GM12878 (cell line): Measurements from ENCODE around the gene PDE11A. TPM values are rescaled to one million over a fixed set of nuclear protein-coding genes. Genes with fewer than 3 reads are reported as not detected.

Experiments used
- ATAC-seq: fragments of 200-7000 bp; cut with Tn5 transposase; 3 replicates; pipeline ENCODE4 v1.9.1; 2020; ENCODE audit warnings: mild to moderate bottlenecking, moderate library complexity
- BruUV-seq: library from RNA; stranded (reverse); fragments of 400-500 nt; replicated peaks from 2 replicates; lab custom pipeline; 2021; lab: Mats Ljungman, UMichigan
- CTCF ChIA-PET: fragments of 300-600 bp; sonication (Branson Sonifier 250); formaldehyde crosslinking; extraction: SDS; loops from one replicate; lab custom pipeline; 2021; ENCODE audit warnings: inconsistent platforms; lab: Yijun Ruan, JAX
- POLR2A ChIA-PET: fragments of 350-600 bp; formaldehyde crosslinking; extraction: SDS; loops from one replicate; lab custom pipeline; 2021; ENCODE audit warnings: inconsistent platforms; lab: Charles Lee
- RAD21 ChIA-PET: fragments of 300-600 bp; sonication (Branson Sonifier 250); formaldehyde crosslinking; loops from one replicate; lab custom pipeline; 2023; ENCODE audit warnings: antibody characterized with exemption; ENCODE audit not compliant: unreplicated experiment; lab: Charles Lee
- SMC1A ChIA-PET: fragments of 300-600 bp; sonication (Branson Sonifier 250); formaldehyde crosslinking; loops from one replicate; lab custom pipeline; 2023; ENCODE audit not compliant: unreplicated experiment, uncharacterized antibody; lab: Charles Lee
- DNase-seq: peaks from one replicate; pipeline ENCODE4 v3.0.0-alpha.2; 2011; ENCODE audit warnings: low read depth, low spot score
- FAIRE-seq: peaks from 3 replicates; lab custom pipeline; 2011; peaks lifted over from hg19 to GRCh38; lab: Jason Lieb, UNC
- H2AFZ ChIP-seq: 2 replicates; pipeline ENCODE4 v1.6.0; 2011; ENCODE audit warnings: low read depth, low read length, control low read depth; ENCODE audit not compliant: control insufficient read depth
- H3K27ac ChIP-seq: 2 replicates; pipeline ENCODE4 v1.5.1; 2011; ENCODE audit warnings: control low read depth; ENCODE audit not compliant: control insufficient read depth, insufficient read depth
- H3K27me3 ChIP-seq, 2 experiments: replicated peaks in 1 of 2; 2 replicates each; pipeline versions ENCODE4 v1.6.0 to v1.6.1; 2011; ENCODE audit warnings: low read length in 1 of 2; ENCODE audit not compliant: control insufficient read depth in 2 of 2, insufficient read depth in 2 of 2
- H3K36me3 ChIP-seq, 2 experiments: 2 replicates each; pipeline ENCODE4 v1.5.1; 2011; ENCODE audit warnings: low read length in 1 of 2; ENCODE audit not compliant: control insufficient read depth in 2 of 2, insufficient read depth in 2 of 2
- H3K4me1 ChIP-seq: 2 replicates; pipeline ENCODE4 v1.6.1; 2011; ENCODE audit warnings: mild to moderate bottlenecking, low read length, moderate library complexity, mixed read lengths; ENCODE audit not compliant: control insufficient read depth, insufficient read depth
- H3K4me2 ChIP-seq: 2 replicates; pipeline ENCODE4 v1.6.0; 2011; ENCODE audit warnings: control low read depth; ENCODE audit not compliant: control insufficient read depth, insufficient read depth
- H3K4me3 ChIP-seq: fragments of 200-600 bp; sonication (generic); 2 replicates; pipeline ENCODE4 v1.5.1; 2016
- H3K79me2 ChIP-seq: 2 replicates; pipeline ENCODE4 v1.6.0; 2011; ENCODE audit warnings: low read length; ENCODE audit not compliant: control insufficient read depth, insufficient read depth
- H3K9ac ChIP-seq: 2 replicates; pipeline ENCODE4 v1.8.0; 2011; ENCODE audit warnings: low read length, control low read depth, mixed read lengths; ENCODE audit not compliant: control insufficient read depth, insufficient read depth
- H3K9me3 ChIP-seq: replicated peaks from 3 replicates; pipeline ENCODE4 v1.5.1; 2011; ENCODE audit warnings: mild to moderate bottlenecking, low read length; ENCODE audit not compliant: control insufficient read depth, insufficient read depth
- H4K20me1 ChIP-seq: 2 replicates; pipeline ENCODE4 v1.6.0; 2011; ENCODE audit not compliant: control insufficient read depth, insufficient read depth
- BHLHE40 ChIP-seq, 2 experiments: fragments of 450-650 bp in 1 of 2; IDR thresholded peaks; 2 replicates each; pipeline ENCODE4 v1.6.1; 2011 to 2017; ENCODE audit warnings: low read depth in 2 of 2, borderline replicate concordance in 1 of 2, improper control_type of control experiment in 1 of 2, low read length in 1 of 2, mild to moderate bottlenecking in 1 of 2
- CREM ChIP-seq: IDR thresholded peaks from 2 replicates; pipeline ENCODE4 v1.6.1; 2014; ENCODE audit warnings: antibody characterized with exemption, low read depth
- EED ChIP-seq: sonication (generic); IDR thresholded peaks from 2 replicates; pipeline ENCODE4 v1.6.1; 2016; ENCODE audit warnings: antibody characterized with exemption, low read depth
- GABPA ChIP-seq: IDR thresholded peaks from 2 replicates; pipeline ENCODE4 v1.6.1; 2014; ENCODE audit warnings: antibody characterized with exemption, low read depth, mild to moderate bottlenecking, inconsistent platforms
- RAD21 ChIP-seq: IDR thresholded peaks from 2 replicates; pipeline ENCODE4 v1.6.1; 2011; ENCODE audit warnings: mild to moderate bottlenecking, low read depth, low read length, moderate library complexity; ENCODE audit not compliant: insufficient read depth
- SP1 ChIP-seq: IDR thresholded peaks from one replicate; pipeline ENCODE4 v1.6.1; 2011; ENCODE audit warnings: low read depth, low read length
- ZNF207 ChIP-seq: fragments of 450-650 bp; IDR thresholded peaks from 2 replicates; pipeline ENCODE4 v1.6.1; 2014; ENCODE audit warnings: antibody characterized with exemption, mild to moderate bottlenecking, borderline replicate concordance
- ZNF217 ChIP-seq: fragments of 450-650 bp; IDR thresholded peaks from 2 replicates; pipeline ENCODE4 v1.6.1; 2017; ENCODE audit warnings: antibody characterized with exemption, mild to moderate bottlenecking
- WGBS: methylation state at CpG from one replicate; pipeline ENCODE4 v1.1.6; 2016; ENCODE audit warnings: low lambda C conversion rate; ENCODE audit not compliant: insufficient replicate concordance, insufficient coverage; ENCODE audit errors: missing lambda C conversion rate; 5-methylcytosine and 5-hydroxymethylcytosine counted together
- in situ Hi-C: fragments of 300-500 bp; cut with MboI; formaldehyde crosslinking; loops from 9 replicates; pipeline ENCODE4 v1.14.3; 2018; ENCODE audit warnings: mixed read lengths
- intact Hi-C: fragments of 100-400 bp; cut with micrococcal nuclease; formaldehyde crosslinking; loops from one replicate; pipeline ENCODE4 v1.14.2; 2022; ENCODE audit not compliant: unreplicated experiment
- polyA plus RNA-seq, 11 experiments: library from polyadenylated mRNA; depleted of rRNA in 4 of 11; unstranded in 6 of 11; stranded (reverse) in 5 of 11; fragments of >200 nt; fragmentation: Nextera tagmentation in 4 of 11; fragmentation: Illumina TruSeq in 1 of 11; extraction: Ambion mirVana in 4 of 11; extraction: Trizol in 1 of 11; gene quantifications; 1 replicate in 1 of 11; 2 replicates in 10 of 11; pipeline versions ENCODE4 v1.2.1 to v1.2.3, GENCODE V29; 2011 to 2016; ENCODE audit warnings: inconsistent platforms in 2 of 11, missing spikeins in 2 of 11, low read depth in 1 of 11
- total RNA-seq, 4 experiments: library from RNA; depleted of rRNA in 3 of 4; stranded (reverse); fragments of >200 nt in 3 of 4; fragmentation: Illumina TruSeq in 1 of 4; extraction: Trizol in 1 of 4; gene quantifications; 2 replicates each; pipeline versions ENCODE4 v1.2.1 to v1.2.3, GENCODE V29; 2013 to 2021
- TF ChIP-seq, protein P1 (sequence below), 3 experiments: IDR thresholded peaks in 2 of 3; conservative IDR thresholded peaks in 1 of 3; 2 replicates each; pipeline ENCODE4 v1.5.1; 2011; ENCODE audit warnings: low read depth in 3 of 3, low read length in 3 of 3, mild to moderate bottlenecking in 3 of 3, control low read depth in 2 of 3, moderate library complexity in 2 of 3, inconsistent platforms in 1 of 3, mixed read lengths in 1 of 3; ENCODE audit not compliant: control insufficient read depth in 2 of 3, insufficient read depth in 1 of 3; ENCODE audit errors: extremely low read depth in 1 of 3
- TF ChIP-seq, protein P2 (sequence below): IDR thresholded peaks from 2 replicates; pipeline ENCODE4 v1.6.1; 2012; ENCODE audit warnings: low read length, inconsistent platforms

PDE11A gene
- total and polyA plus RNA-seq, 10 of the 15 experiments (the other 5 are each of a cell fraction or from before 2014, with no cell fraction given): 0.01 to 0.17 (median 0.06) TPM; not detected in 5

DNA sequence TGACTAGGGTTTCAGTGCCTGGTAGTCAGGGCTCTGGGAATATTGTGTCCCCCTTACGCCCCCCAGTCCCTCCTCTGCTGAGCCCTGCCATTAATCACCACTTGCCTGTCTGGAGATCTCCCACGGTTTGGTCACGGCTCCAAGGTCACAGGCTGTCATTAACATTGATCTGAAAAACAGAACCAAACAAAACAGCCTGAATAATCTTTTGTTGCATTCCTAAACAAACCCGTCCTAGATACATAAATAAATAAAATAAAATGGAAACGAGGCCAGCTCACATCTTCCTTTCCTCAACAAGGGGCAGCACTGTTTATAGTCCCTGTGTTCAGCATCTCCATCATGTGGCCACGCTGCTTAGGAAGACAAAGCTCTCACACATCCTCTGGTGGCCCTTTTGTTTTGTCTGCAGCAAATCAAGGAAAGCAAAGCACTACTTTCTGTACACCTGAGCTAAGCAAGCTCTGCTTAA is 397.2 kb downstream of the PDE11A start:
- Histone ChIP-seq H3K9ac (no peak overlapping the region), H3K27ac (no peak overlapping the region), H3K79me2 (no peaks in the 10 kb centered on the region), H3K9me3 (no peaks in the 10 kb centered on the region), H3K4me3 (no peak overlapping the region), H2AFZ (no peak overlapping the region), H3K4me1 (no peaks in the 10 kb centered on the region), H3K27me3 (no peaks in the 10 kb centered on the region), H3K4me2 (no peak overlapping the region), H3K36me3 (no peaks in the 10 kb centered on the region), H4K20me1 (no peaks in the 10 kb centered on the region)
- in situ Hi-C loops (no loop called here), intact Hi-C loops (no loop called here)
- ATAC-seq (no peak), DNase-seq (no peak), FAIRE-seq (no peak)
- TF ChIP-seq, protein P1, sequence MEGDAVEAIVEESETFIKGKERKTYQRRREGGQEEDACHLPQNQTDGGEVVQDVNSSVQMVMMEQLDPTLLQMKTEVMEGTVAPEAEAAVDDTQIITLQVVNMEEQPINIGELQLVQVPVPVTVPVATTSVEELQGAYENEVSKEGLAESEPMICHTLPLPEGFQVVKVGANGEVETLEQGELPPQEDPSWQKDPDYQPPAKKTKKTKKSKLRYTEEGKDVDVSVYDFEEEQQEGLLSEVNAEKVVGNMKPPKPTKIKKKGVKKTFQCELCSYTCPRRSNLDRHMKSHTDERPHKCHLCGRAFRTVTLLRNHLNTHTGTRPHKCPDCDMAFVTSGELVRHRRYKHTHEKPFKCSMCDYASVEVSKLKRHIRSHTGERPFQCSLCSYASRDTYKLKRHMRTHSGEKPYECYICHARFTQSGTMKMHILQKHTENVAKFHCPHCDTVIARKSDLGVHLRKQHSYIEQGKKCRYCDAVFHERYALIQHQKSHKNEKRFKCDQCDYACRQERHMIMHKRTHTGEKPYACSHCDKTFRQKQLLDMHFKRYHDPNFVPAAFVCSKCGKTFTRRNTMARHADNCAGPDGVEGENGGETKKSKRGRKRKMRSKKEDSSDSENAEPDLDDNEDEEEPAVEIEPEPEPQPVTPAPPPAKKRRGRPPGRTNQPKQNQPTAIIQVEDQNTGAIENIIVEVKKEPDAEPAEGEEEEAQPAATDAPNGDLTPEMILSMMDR (IDR thresholded peaks at IDR 0.05 in 2 of 3, conservative IDR thresholded peaks at IDR 0.05 in 1 of 3; ENCODE audit: control insufficient read depth in 2 of 3, extremely low read depth in 1 of 3, insufficient read depth in 1 of 3, low read depth in 3 of 3, low read length in 3 of 3): peak in 1 of 3 experiments; percentile 8; a peak in 1 of 6 replicates
- 0 out of 2 replicates have a peak, but pooled peaks have one; percentile 2 for TF ChIP-seq RAD21
- TF ChIP-seq, protein P2, sequence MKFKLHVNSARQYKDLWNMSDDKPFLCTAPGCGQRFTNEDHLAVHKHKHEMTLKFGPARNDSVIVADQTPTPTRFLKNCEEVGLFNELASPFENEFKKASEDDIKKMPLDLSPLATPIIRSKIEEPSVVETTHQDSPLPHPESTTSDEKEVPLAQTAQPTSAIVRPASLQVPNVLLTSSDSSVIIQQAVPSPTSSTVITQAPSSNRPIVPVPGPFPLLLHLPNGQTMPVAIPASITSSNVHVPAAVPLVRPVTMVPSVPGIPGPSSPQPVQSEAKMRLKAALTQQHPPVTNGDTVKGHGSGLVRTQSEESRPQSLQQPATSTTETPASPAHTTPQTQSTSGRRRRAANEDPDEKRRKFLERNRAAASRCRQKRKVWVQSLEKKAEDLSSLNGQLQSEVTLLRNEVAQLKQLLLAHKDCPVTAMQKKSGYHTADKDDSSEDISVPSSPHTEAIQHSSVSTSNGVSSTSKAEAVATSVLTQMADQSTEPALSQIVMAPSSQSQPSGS: no peak
- TF ChIP-seq EED: no peak
- TF ChIP-seq ZNF217: no peak
- TF ChIP-seq GABPA: no peak
- no peak for TF ChIP-seq SP1
- no peak for TF ChIP-seq BHLHE40 (IDR thresholded peaks at IDR 0.05; ENCODE audit: borderline replicate concordance in 1 of 2, low read depth in 2 of 2, low read length in 1 of 2)
- no peak for TF ChIP-seq ZNF207
- TF ChIP-seq CREM: no peak
- 14% methylated on average over 6 of the region's 6 CpGs for WGBS
- ChIA-PET CTCF (interaction anchor here (0.9 kb wide), 1 partner anchor 71 kb away, joined by 4 read pairs; no protein-coding TSS in a partner anchor), POLR2A (no interaction called here), RAD21 (no interaction called here), SMC1A (interaction anchor here (1.1 kb wide), 1 partner anchor 8 kb away, joined by 3 read pairs; no protein-coding TSS in a partner anchor)
- no TSS peak for BruUV-seq
